HepG2 (cell line): ENCODE data around the gene QKI. TPM values are rescaled to one million over a fixed set of nuclear protein-coding genes. Genes with fewer than 3 reads are reported as not detected.
"Not testable (repeated sequence)": the region's sequence is repeated elsewhere in the genome, so short reads cannot be mapped to it uniquely, and the experiment has no call there.

ENCODE experiments used
- ATAC-seq: fragments of 200-7000 bp; cut with Tn5 transposase; 3 replicates; pipeline ENCODE4 v1.9.1; 2020; ENCODE audit warnings: mild to moderate bottlenecking, moderate library complexity
- BruUV-seq: library from RNA; stranded (reverse); fragments of 400-500 nt; replicated peaks from 2 replicates; lab custom pipeline; 2021; lab: Mats Ljungman, UMichigan
- CTCF ChIA-PET: fragments of 300-600 bp; formaldehyde crosslinking; extraction: SDS; loops from one replicate; lab custom pipeline; 2021; ENCODE audit warnings: low total read pairs, inconsistent platforms, low intra/inter-chr PET ratio; lab: Yijun Ruan, JAX
- POLR2A ChIA-PET: fragments of 350-600 bp; sonication (Branson Sonifier 250); formaldehyde crosslinking; loops from one replicate; lab custom pipeline; 2020; ENCODE audit warnings: antibody characterized with exemption, inconsistent platforms; lab: Yijun Ruan, JAX
- DNase-seq: peaks from one replicate; pipeline ENCODE4 v3.0.0-alpha.2; 2015; ENCODE audit warnings: low spot score
- FAIRE-seq: peaks from 3 replicates; lab custom pipeline; 2011; peaks lifted over from hg19 to GRCh38; lab: Jason Lieb, UNC
- H2AFZ ChIP-seq: one replicate; pipeline ENCODE4 v1.6.1; 2011; ENCODE audit warnings: low read length, inconsistent platforms
- H3K27ac ChIP-seq: fragments of 300-600 bp; 3 replicates; pipeline ENCODE4 v1.8.0; 2011; ENCODE audit warnings: mixed run types, mild to moderate bottlenecking, mixed read lengths, low read length, inconsistent platforms; ENCODE audit not compliant: insufficient read depth; ENCODE audit errors: extremely low read length
- H3K27me3 ChIP-seq, 2 experiments: fragments of 200-600 bp in 1 of 2; 2 replicates in 1 of 2; 3 replicates in 1 of 2; pipeline versions ENCODE4 v1.6.0 to v1.8.0; 2011; ENCODE audit warnings: low read length in 2 of 2, mild to moderate bottlenecking in 2 of 2, moderate library complexity in 2 of 2, inconsistent platforms in 1 of 2; ENCODE audit not compliant: insufficient read depth in 2 of 2, control insufficient read depth in 1 of 2
- H3K36me3 ChIP-seq, 2 experiments: fragments of 200-600 bp in 1 of 2; replicated peaks in 1 of 2; 2 replicates in 1 of 2; 3 replicates in 1 of 2; pipeline versions ENCODE4 v1.5.1 to v1.8.0; 2011; ENCODE audit warnings: low read length in 2 of 2, inconsistent platforms in 1 of 2; ENCODE audit not compliant: insufficient read depth in 2 of 2, control insufficient read depth in 1 of 2
- H3K4me1 ChIP-seq: 2 replicates; pipeline ENCODE4 v1.5.1; 2012; ENCODE audit warnings: low read length, inconsistent platforms; ENCODE audit not compliant: insufficient read depth
- H3K4me2 ChIP-seq: 2 replicates; pipeline ENCODE4 v1.6.0; 2011; ENCODE audit warnings: low read depth, low read length, inconsistent platforms
- H3K4me3 ChIP-seq, 3 experiments: fragments of 200-600 bp in 1 of 3; sonication (generic), shearing (Covaris generic) in 1 of 3; replicated peaks in 1 of 3; 2 replicates each; pipeline ENCODE4 v1.5.1; 2011 to 2016; ENCODE audit warnings: low read length in 3 of 3, inconsistent platforms in 2 of 3, low read depth in 2 of 3, mild to moderate bottlenecking in 2 of 3, control low read depth in 1 of 3, mixed read lengths in 1 of 3; ENCODE audit not compliant: insufficient read depth in 1 of 3
- H3K79me2 ChIP-seq: one replicate; pipeline ENCODE4 v1.6.1; 2011; ENCODE audit warnings: low read length, inconsistent platforms; ENCODE audit not compliant: insufficient read depth
- H3K9ac ChIP-seq: 2 replicates; pipeline ENCODE4 v1.6.0; 2011; ENCODE audit warnings: mild to moderate bottlenecking, low read depth, low read length, inconsistent platforms; ENCODE audit not compliant: insufficient read depth
- H3K9me3 ChIP-seq: 2 replicates; pipeline ENCODE4 v1.5.1; 2012; ENCODE audit warnings: mild to moderate bottlenecking, low read length
- H4K20me1 ChIP-seq: 2 replicates; pipeline ENCODE4 v1.6.0; 2011; ENCODE audit warnings: inconsistent platforms, mild to moderate bottlenecking, low read length, moderate library complexity; ENCODE audit not compliant: insufficient read depth
- EEA1 ChIP-seq: sonication (generic); formaldehyde crosslinking; IDR thresholded peaks from 2 replicates; pipeline ENCODE4 v1.5.1; 2020; ENCODE audit warnings: mild to moderate bottlenecking, missing genetic modification reagents, borderline replicate concordance
- ZMYM3 ChIP-seq: sonication (generic); formaldehyde crosslinking; IDR thresholded peaks from 2 replicates; pipeline ENCODE4 v1.5.1; 2020; ENCODE audit warnings: mild to moderate bottlenecking, missing genetic modification reagents
- ZNF121 ChIP-seq: sonication (generic); formaldehyde crosslinking; IDR thresholded peaks from 2 replicates; pipeline ENCODE4 v1.5.0; 2020; ENCODE audit warnings: mild to moderate bottlenecking, missing genetic modification reagents
- ZNF264 ChIP-seq: sonication (generic); formaldehyde crosslinking; IDR thresholded peaks from 2 replicates; pipeline ENCODE4 v1.4.0; 2020; ENCODE audit warnings: missing genetic modification reagents
- ZNF337 ChIP-seq: sonication (generic); formaldehyde crosslinking; IDR thresholded peaks from 2 replicates; pipeline ENCODE4 v1.5.1; 2020; ENCODE audit warnings: missing genetic modification reagents, low read depth, mild to moderate bottlenecking, borderline replicate concordance
- WGBS: methylation state at CpG from one replicate; pipeline ENCODE4 v1.1.6; 2017; ENCODE audit warnings: low lambda C conversion rate; 5-methylcytosine and 5-hydroxymethylcytosine counted together
- in situ Hi-C: cut with HindIII; loops from 2 replicates; pipeline ENCODE4 v1.10.0; 2017; ENCODE audit warnings: low pct_unique_long_range_greater_than_20kb; ENCODE audit not compliant: extremely low pct_ligation_motif_present
- intact Hi-C: fragments of 100-400 bp; cut with micrococcal nuclease; formaldehyde crosslinking; loops from one replicate; pipeline ENCODE4 v1.10.0; 2022; ENCODE audit not compliant: unreplicated experiment
- polyA plus RNA-seq, 8 experiments: library from polyadenylated mRNA; depleted of rRNA in 3 of 8; stranded (reverse) in 7 of 8; unstranded in 1 of 8; fragments of >200 nt; fragmentation: Illumina TruSeq in 4 of 8; extraction: Trizol in 4 of 8; gene quantifications; 2 replicates each; pipeline versions ENCODE4 v1.2.1 to v1.2.3, GENCODE V29; 2011 to 2016; ENCODE audit warnings: low read depth in 4 of 8, missing spikeins in 1 of 8, mixed read lengths in 1 of 8; ENCODE audit not compliant: insufficient read depth in 1 of 8
- total RNA-seq, 5 experiments: library from RNA; depleted of rRNA; stranded (reverse); fragments of >200 nt; fragmentation: Illumina TruSeq; extraction: Trizol; gene quantifications; 2 replicates each; pipeline ENCODE4 v1.2.3, GENCODE V29; 2016; ENCODE audit warnings: low read depth in 1 of 5
- TF ChIP-seq, protein P1 (sequence below): sonication (generic); formaldehyde crosslinking; IDR thresholded peaks from 2 replicates; pipeline ENCODE4 v1.8.1; 2023; ENCODE audit warnings: missing genetic modification reagents, mild to moderate bottlenecking, borderline replicate concordance
- TF ChIP-seq, protein P2 (sequence below): sonication (generic); formaldehyde crosslinking; IDR thresholded peaks from 2 replicates; pipeline ENCODE4 v1.5.0; 2020; ENCODE audit warnings: mild to moderate bottlenecking, missing genetic modification reagents

The QKI gene
- total and polyA plus RNA-seq, 2 of the 13 experiments (the other 11 are each of a cell fraction or from before 2014, with no cell fraction given) = 136 to 137 TPM

DNA sequence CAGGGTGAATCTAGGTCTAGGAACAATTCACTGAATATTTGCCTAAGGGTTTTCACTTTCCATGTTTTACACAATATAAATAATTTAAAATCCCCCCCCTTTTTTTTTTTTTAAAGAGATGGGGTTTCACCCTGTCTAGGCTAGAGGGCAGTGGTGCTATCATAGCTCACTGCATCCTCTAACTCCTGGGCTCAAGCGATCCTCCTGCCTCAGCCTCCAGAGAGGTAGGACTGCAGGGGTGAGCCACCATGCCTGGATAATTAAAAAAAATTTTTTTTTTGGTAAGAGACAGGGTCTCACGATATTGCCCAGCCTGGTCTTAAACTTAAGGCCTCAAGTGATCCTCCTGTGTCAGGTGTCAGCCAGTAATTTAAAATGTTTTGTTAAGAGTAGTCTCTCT lies 17.8 kb downstream of the QKI start:
- CTCF ChIA-PET = no interaction called here
- WGBS = 99% methylated on average over 2 of the region's 2 CpGs
- Histone ChIP-seq H3K36me3 (no peaks in the 10 kb centered on the region), H3K9ac (no peak overlapping the region), H3K4me3 (no peak overlapping the region), H3K79me2 (peaks cover 98% of the 10 kb centered on the region), H3K4me2 (no peak overlapping the region), H3K9me3 (no peaks in the 10 kb centered on the region), H3K27ac (no peak overlapping the region), H3K27me3 (no peaks in the 10 kb centered on the region), H4K20me1 (peaks cover 60% of the 10 kb centered on the region), H3K4me1 (peaks cover 11% of the 10 kb centered on the region), H2AFZ (no peak overlapping the region)
- POLR2A ChIA-PET = no interaction called here
- intact Hi-C loops (no loop called here), in situ Hi-C loops (loop anchor here (10.0 kb wide), 1 partner anchor 113 kb away; no protein-coding TSS in a partner anchor)
- no peak for TF ChIP-seq ZNF264
- TF ChIP-seq, protein P1, sequence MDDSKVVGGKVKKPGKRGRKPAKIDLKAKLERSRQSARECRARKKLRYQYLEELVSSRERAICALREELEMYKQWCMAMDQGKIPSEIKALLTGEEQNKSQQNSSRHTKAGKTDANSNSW = no peak
- no peak for TF ChIP-seq ZNF337 (CRISPR knock-in tag)
- TF ChIP-seq, protein P2, sequence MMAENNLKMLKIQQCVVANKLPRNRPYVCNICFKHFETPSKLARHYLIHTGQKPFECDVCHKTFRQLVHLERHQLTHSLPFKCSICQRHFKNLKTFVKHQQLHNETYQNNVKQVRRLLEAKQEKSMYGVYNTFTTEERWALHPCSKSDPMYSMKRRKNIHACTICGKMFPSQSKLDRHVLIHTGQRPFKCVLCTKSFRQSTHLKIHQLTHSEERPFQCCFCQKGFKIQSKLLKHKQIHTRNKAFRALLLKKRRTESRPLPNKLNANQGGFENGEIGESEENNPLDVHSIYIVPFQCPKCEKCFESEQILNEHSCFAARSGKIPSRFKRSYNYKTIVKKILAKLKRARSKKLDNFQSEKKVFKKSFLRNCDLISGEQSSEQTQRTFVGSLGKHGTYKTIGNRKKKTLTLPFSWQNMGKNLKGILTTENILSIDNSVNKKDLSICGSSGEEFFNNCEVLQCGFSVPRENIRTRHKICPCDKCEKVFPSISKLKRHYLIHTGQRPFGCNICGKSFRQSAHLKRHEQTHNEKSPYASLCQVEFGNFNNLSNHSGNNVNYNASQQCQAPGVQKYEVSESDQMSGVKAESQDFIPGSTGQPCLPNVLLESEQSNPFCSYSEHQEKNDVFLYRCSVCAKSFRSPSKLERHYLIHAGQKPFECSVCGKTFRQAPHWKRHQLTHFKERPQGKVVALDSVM = peak; percentile 97
- TF ChIP-seq ZMYM3 (CRISPR knock-in tag) = peak; percentile 44; the same call in 1 of the 2 replicates
- no peak for TF ChIP-seq EEA1 (CRISPR knock-in tag)
- ATAC-seq (no peak), DNase-seq (no peak), FAIRE-seq (no peak)
- no TSS peak for BruUV-seq

DNA sequence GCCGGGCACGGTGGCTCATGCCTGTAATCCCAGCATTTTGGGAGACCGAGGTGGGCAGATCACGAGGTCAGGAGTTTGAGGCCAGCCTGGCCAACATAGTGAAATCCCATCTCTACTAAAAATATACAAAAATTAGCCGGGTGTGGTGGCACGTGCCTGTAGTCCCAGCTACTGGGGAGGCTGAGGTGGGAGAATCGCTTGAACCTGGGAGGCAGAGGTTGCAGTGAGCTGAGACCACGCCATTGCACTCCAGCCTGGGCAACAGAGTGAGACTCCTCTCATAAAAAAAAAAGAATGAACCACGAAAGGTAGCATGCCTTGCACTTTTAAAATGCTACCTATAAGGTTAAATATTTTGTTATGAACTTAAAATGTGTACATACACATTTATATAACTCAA lies 19.0 kb downstream of the QKI start:
- BruUV-seq, H3K4me2 ChIP-seq, H2AFZ ChIP-seq, DNase-seq, H3K4me3 ChIP-seq, H3K27ac ChIP-seq, FAIRE-seq, H3K36me3 ChIP-seq, CTCF ChIA-PET, H3K27me3 ChIP-seq, ATAC-seq, H3K9ac ChIP-seq, intact Hi-C loops, POLR2A ChIA-PET, H3K9me3 ChIP-seq: not testable (repeated sequence)
- in situ Hi-C loops = loop anchor here (10.0 kb wide), 1 partner anchor 111 kb away; no protein-coding TSS in a partner anchor
- 96% methylated on average over 9 of the region's 9 CpGs for WGBS
- TF ChIP-seq ZNF121 = peak; percentile 71; the same call in 1 of the 2 replicates
- Histone ChIP-seq H3K4me1 (peaks cover 13% of the 10 kb centered on the region), H3K79me2 (peaks cover 98% of the 10 kb centered on the region), H4K20me1 (peaks cover 60% of the 10 kb centered on the region)
